ENCODE results near the gene MAPKBP1.

The MAPKBP1 gene

DNA sequence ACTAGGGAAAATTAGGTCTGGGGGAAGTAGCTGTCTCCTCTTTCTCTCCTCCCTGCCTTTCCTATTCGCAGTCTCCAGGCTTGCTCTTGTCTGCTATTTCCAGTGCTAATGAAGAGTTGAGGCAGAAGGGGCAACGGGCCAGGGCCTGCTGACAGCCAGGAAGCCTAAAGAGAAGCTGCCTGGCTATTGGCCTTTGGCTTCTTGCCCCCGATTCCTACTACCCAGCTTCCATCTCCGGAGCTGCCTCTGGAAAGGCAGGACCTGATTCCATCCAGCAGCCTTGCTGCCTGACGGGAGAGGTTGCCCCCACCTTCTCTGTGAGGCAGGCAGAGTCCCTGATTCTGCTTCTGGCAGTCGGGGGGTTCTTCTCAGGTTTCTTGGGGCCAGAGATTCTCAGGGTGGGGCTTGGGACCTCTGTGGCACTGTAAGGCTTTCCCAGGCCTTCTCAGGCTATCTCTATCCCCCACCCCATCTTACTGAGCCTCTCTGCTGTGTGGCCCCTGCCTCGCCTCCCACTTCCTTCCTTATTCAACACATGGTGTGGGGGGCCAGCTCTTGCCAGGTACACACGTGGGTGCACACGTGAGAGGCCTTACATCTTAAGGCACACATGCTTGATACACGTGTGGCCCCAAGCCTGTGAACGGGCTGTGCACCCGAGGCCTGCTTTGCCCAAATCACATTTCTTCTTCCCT is 35.4 kb downstream of the MAPKBP1 start:
- DNase-seq (ENCODE audit: low read depth in 2 of 2) = no peak

- DNase-seq (ENCODE audit: low read depth in 2 of 2) = no peak
Measured at GRCh38 chr15:41810651-41811431, 36.6 kb downstream of the MAPKBP1 start.

GRCh38 chr15:41811432-41812195 is 37.3 kb downstream of the MAPKBP1 start:
- DNase-seq (ENCODE audit: low read depth in 2 of 2) = peak; percentile 45 to 64

GRCh38 chr15:41812820-41813375 is 38.6 kb downstream of the MAPKBP1 start:
- DNase-seq (ENCODE audit: low read depth in 2 of 2) = no peak

GRCh38 chr15:41813426-41813825 is 39.1 kb downstream of the MAPKBP1 start:
- no peak for DNase-seq (ENCODE audit: low read depth in 2 of 2)

DNA sequence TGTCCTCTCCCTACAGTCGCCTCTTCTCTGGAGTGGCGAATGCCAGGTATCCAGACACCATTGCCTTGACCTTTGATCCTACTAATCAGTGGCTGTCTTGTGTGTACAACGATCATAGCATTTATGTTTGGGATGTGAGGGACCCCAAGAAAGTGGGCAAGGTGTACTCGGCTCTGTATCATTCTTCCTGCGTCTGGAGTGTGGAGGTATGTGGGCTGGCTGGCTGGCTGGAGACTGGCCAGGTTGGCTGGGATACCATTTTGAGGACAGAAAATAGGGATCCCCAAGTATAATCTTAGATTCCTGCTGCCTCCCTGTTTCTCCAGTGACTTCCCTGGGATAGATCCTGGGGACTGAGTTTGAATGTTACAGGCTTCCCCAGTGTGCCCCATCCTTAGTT is 40.2 kb downstream of the MAPKBP1 start:
- no peak for DNase-seq (ENCODE audit: low read depth in 2 of 2)

DNA sequence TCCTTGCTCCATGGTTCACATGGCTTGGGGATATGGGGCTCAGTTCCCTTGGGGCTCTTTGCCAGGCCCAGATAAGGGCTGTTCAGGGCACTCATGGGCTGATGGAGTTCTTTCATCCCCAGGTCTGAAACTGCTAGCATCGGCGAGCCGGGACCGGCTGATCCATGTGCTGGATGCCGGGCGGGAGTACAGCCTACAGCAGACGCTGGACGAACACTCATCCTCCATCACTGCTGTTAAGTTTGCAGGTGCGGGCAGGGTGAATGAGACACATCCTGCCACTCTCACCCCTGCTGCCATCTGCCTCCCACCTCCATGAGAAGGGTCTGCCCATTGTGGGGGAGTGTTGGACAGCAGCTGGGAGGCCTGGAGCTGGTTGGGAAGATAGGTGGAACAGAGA is 42.5 kb downstream of the MAPKBP1 start:
- no peak for DNase-seq (ENCODE audit: low read depth in 2 of 2)

DNA sequence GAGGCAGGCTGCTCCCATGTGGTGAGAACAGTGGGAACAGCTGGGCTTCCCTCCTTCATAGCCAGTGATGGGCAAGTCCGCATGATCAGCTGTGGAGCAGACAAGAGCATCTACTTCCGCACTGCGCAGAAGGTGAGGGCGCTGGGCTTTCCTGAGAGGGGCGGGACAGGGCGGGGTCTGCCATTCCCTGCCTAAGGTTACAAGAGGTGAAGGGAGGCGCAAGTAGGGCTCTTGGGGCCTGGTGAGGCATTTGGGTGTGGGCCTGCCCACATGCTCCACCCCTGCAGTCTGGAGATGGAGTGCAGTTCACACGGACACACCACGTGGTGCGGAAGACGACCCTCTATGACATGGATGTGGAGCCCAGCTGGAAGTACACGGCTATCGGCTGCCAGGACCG is 43.0 kb downstream of the MAPKBP1 start:
- DNase-seq (ENCODE audit: low read depth in 2 of 2) = no peak

GRCh38 chr15:41817781-41818180 is 43.5 kb downstream of the MAPKBP1 start:
- no peak for DNase-seq (ENCODE audit: low read depth in 2 of 2)

- DNase-seq (ENCODE audit: low read depth in 2 of 2) = no peak
Measured at GRCh38 chr15:41819455-41820050, 45.3 kb downstream of the MAPKBP1 start.

DNA sequence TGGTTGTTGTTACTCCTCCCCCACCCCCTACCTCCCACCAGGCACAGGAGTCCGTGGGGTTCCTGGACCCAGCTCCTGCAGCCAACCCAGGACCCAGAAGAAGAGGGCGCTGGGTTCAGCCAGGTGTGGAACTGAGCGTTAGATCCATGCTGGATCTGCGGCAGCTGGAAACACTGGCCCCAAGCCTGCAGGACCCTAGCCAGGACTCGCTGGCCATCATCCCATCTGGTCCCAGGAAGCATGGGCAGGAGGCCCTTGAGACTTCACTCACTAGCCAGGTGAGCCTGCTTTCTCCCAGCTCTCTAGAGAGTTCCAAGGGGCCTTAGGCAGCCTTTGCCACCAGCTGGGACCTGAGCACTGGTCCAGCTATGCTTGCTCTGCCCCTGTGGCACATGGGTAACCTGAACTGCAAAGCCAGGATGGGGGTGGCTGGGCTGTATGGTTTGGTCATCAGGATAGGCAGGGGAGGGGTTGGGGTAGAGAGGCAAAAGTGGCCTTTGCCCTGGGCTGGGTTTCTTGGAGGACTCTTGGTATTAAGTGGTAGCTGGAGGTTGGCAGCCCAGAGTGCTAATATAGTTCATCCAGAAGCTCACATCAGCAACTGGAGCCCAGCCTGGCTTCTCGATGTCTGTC is 46.6 kb downstream of the MAPKBP1 start:
- no peak for DNase-seq (ENCODE audit: low read depth in 2 of 2)

DNA sequence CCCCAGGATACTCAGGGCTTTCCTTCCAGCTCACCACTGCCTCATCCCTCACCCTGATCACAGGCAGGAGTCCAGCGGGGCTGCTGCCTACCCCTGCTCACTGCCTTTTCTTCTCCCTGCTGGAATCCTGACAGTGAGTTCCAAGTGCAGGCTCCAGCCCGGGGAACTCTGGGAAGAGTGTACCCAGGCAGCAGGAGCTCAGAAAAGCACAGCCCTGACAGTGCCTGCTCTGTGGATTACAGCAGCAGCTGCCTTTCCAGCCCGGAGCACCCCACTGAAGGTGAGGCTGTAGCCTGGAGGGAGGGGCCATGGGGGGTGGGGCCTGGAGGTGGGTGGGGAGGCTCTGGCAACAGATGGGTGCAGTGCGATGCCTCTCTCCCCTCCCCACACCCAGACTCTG is 47.5 kb downstream of the MAPKBP1 start:
- DNase-seq (ENCODE audit: low read depth in 2 of 2) = no peak

- no peak for DNase-seq (ENCODE audit: low read depth in 2 of 2)
Measured at GRCh38 chr15:41822471-41822870, 48.2 kb downstream of the MAPKBP1 start.

GRCh38 chr15:41822957-41823356 is 48.7 kb downstream of the MAPKBP1 start:
- DNase-seq (ENCODE audit: low read depth in 2 of 2) = no peak

DNA sequence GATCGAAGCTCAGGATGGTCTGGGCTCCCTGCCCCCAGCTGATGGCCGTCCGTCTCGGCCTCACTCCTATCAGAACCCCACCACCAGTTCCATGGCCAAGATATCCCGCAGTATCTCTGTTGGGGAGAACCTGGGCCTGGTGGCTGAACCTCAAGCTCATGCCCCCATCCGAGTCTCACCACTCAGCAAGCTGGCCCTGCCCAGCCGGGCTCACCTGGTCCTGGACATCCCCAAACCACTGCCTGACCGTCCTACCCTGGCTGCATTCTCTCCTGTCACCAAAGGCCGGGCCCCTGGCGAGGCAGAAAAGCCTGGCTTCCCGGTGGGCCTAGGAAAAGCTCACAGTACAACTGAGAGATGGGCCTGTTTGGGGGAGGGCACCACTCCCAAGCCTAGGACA is 49.2 kb downstream of the MAPKBP1 start:
- no peak for DNase-seq (ENCODE audit: low read depth in 2 of 2)

DNA sequence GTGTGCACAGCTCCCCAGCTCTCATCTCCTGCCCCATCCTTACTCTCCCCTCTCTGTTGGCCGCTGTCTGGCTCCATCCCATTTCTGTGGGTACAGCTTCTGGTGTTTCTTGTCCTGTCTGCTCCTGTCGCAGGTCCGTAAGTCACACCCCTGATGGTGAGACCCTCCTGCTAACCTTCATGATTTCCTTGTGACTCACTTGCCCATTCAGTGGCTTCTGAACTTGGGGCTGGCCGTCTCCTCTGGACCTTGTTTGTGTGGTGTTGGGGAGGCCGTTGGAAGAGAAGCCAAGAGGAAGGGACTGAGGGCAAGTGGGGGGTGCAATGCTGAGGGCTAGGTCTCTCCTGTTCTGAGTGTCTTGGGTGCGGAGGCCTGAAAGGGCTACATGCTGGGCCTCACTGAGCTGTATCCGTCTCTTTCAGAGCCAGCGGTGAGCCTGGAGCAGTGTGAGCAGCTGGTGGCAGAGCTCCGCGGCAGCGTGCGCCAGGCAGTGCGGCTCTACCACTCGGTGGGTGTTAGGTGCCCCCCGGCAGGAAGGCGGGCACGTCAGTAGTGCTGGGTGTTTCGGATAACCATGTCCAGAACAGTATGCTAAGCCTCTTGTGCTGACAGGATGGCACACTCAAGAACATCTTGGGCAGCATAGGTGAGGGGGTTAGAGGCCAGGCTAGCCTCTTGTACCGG is 49.9 kb downstream of the MAPKBP1 start:
- DNase-seq (ENCODE audit: low read depth in 2 of 2) = no peak

DNA sequence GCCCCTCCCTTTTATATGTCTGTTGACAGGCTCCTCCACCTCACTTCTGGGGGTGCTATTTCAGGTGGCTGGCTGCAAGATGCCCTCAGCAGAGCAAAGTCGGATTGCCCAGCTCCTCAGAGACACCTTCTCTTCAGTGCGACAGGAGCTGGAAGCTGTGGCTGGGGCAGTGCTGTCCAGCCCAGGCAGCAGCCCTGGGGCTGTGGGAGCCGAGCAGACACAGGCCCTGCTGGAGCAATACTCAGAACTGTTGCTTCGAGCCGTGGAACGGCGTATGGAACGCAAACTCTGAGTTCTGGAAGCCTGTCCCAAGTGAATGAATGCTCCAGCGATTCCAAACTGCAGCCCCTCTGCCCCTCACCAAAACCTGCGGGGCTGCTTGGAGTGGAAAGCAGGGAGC is 50.9 kb downstream of the MAPKBP1 start:
- no peak for DNase-seq (ENCODE audit: low read depth in 2 of 2)

DNA sequence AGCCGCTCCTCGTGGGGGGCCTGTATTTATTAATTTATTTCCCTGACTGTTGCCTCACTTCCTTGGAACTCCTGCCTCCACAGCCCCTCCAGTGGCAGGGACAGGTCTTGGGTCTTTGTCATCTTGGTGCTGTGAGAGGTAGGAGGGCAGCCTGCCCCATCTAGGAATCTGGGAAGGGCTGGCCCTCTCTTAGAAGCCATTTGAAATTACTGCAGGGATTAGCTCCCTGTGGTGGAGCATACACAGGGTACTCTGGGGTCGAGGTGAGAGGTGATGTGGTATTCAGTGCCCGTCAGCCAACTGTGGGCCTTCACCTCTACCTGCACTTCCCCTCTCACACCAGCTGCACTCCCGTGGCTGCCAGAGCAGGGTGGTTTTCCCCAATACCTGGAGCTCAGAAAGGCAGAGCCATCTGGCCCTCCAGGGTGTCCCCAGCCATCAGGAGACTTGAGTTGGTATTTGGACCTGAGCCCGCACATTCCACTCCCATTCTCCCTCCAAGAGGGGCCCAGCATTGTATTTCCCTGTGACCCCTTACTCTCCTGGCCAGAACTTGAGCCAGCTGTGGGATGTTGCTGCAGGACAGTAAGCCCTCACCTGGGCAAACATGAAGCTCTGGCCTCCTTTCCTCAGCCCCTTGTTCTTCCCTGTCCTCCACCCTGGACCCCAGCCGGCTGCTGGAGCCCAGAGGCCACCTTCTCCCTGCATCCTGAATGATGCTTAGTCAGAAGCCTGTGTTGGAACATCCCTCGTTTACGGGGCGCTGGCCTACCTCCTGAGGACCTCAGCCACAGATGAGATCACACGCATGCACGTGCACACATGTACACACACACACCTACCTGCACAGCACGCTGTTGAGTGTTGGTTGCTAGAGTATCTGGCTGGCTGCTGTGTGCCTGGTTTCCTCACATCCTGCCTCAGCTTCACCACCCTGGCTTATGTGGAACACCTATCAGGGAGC is 51.6 kb downstream of the MAPKBP1 start:
- no peak for DNase-seq (ENCODE audit: low read depth in 2 of 2)

- no peak for DNase-seq (ENCODE audit: low read depth in 2 of 2)
Measured at GRCh38 chr15:41827290-41827879, 53.1 kb downstream of the MAPKBP1 start.

Data from stimulated activated CD8-positive, alpha-beta memory T cell treated with anti-CD3 and anti-CD28 coated beads, Interleukin-7, amount 100 ng/mL, for 1 hour (primary cell).